DMS 273 treated with DMSO at 0.1 percent for 48 hours (cell line): ENCODE measurements around the gene MYD88.

Experiments used
- DNase-seq: peaks from one replicate; lab custom pipeline; 2025; lab: John Stamatoyannopoulos, UW

MYD88 gene

GRCh38 chr3:38112378-38112761 is 26.1 kb upstream of the MYD88 start:
- DNase-seq, result no peak

- DNase-seq, result no peak
Observed at GRCh38 chr3:38114052-38114874, 24.2 kb upstream of the MYD88 start.

- DNase-seq, result no peak
Observed at GRCh38 chr3:38114875-38115644, 23.4 kb upstream of the MYD88 start.

- DNase-seq, result no peak
Observed at GRCh38 chr3:38115645-38116427, 22.6 kb upstream of the MYD88 start.

- no peak for DNase-seq
Observed at GRCh38 chr3:38116471-38117162, 21.8 kb upstream of the MYD88 start.

- DNase-seq, result no peak
Observed at GRCh38 chr3:38117163-38117716, 21.2 kb upstream of the MYD88 start.

- DNase-seq, result peak; percentile 17
Observed at GRCh38 chr3:38117748-38118420, 20.6 kb upstream of the MYD88 start.

GRCh38 chr3:38118421-38119247 is 19.8 kb upstream of the MYD88 start:
- DNase-seq, result no peak

- no peak for DNase-seq
Observed at GRCh38 chr3:38119248-38119544, 19.3 kb upstream of the MYD88 start.

- no peak for DNase-seq
Observed at GRCh38 chr3:38119821-38120692, 18.4 kb upstream of the MYD88 start.

GRCh38 chr3:38120693-38121450 is 17.6 kb upstream of the MYD88 start:
- no peak for DNase-seq

GRCh38 chr3:38121451-38121831 is 17.0 kb upstream of the MYD88 start:
- no peak for DNase-seq

- DNase-seq, result no peak
Observed at GRCh38 chr3:38121832-38122461, 16.5 kb upstream of the MYD88 start.

GRCh38 chr3:38122712-38123290 is 15.7 kb upstream of the MYD88 start:
- DNase-seq, result no peak

- no peak for DNase-seq
Observed at GRCh38 chr3:38124324-38125122, 13.9 kb upstream of the MYD88 start.

GRCh38 chr3:38125305-38126120 is 12.9 kb upstream of the MYD88 start:
- no peak for DNase-seq
